Kidney epithelial cell (primary cell): Measurements from ENCODE around the gene ERFE. TPM values are rescaled to one million over a fixed set of nuclear protein-coding genes. Genes with fewer than 3 reads are reported as not detected.

ENCODE experiments used
- DNase-seq: peaks from one replicate; pipeline ENCODE4 v3.0.0-alpha.2; 2010; ENCODE audit warnings: low read depth
- H3K27me3 ChIP-seq: 2 replicates; pipeline ENCODE4 v1.6.0; 2011; ENCODE audit warnings: low read length; ENCODE audit not compliant: control insufficient read depth, insufficient read depth
- H3K36me3 ChIP-seq: 2 replicates; pipeline ENCODE4 v1.5.1; 2011; ENCODE audit warnings: low read length; ENCODE audit not compliant: control insufficient read depth, insufficient read depth
- H3K4me3 ChIP-seq: 2 replicates; pipeline ENCODE4 v1.5.1; 2011; ENCODE audit warnings: low read depth, mild to moderate bottlenecking, control low read depth, low read length
- CTCF ChIP-seq: IDR thresholded peaks from 2 replicates; pipeline ENCODE4 v1.5.1; 2011; ENCODE audit warnings: mild to moderate bottlenecking, moderate library complexity, low read length, control low read depth, inconsistent platforms; ENCODE audit not compliant: insufficient read depth, poor library complexity, severe bottlenecking
- total RNA-seq: library from RNA; depleted of rRNA; stranded (reverse); fragments of >200 nt; gene quantifications from 2 replicates; pipeline ENCODE4 v1.2.3, GENCODE V29; 2015

ERFE gene
- total RNA-seq, 1 donor from 2014 or later, result 106 TPM

- peaks cover 1% of the 10 kb centered on the region for H3K36me3 ChIP-seq
- no peak for TF ChIP-seq CTCF
- no peak for DNase-seq
- H3K4me3 ChIP-seq, result no peak overlapping the region
- H3K27me3 ChIP-seq, result no peaks in the 10 kb centered on the region
These were observed 13.7 kb downstream of the ERFE start for GRCh38 chr2:238172439-238172838.

- DNase-seq, result no peak
- Histone ChIP-seq H3K36me3 (peaks cover 1% of the 10 kb centered on the region), H3K27me3 (no peaks in the 10 kb centered on the region), H3K4me3 (no peak overlapping the region)
- peak; percentile 38 for TF ChIP-seq CTCF
These were observed 14.9 kb downstream of the ERFE start for GRCh38 chr2:238173692-238174091.

GRCh38 chr2:238174291-238174690 lies 15.5 kb downstream of the ERFE start:
- no peaks in the 10 kb centered on the region for H3K27me3 ChIP-seq
- H3K36me3 ChIP-seq, result peaks cover 1% of the 10 kb centered on the region
- no peak for DNase-seq
- no peak for TF ChIP-seq CTCF
- H3K4me3 ChIP-seq, result no peak overlapping the region

- Histone ChIP-seq H3K4me3 (no peak overlapping the region), H3K36me3 (peaks cover 1% of the 10 kb centered on the region), H3K27me3 (no peaks in the 10 kb centered on the region)
- no peak for TF ChIP-seq CTCF
- DNase-seq, result no peak
These were observed 15.9 kb downstream of the ERFE start for GRCh38 chr2:238174701-238175100.

GRCh38 chr2:238176613-238177012 lies 17.8 kb downstream of the ERFE start:
- Histone ChIP-seq H3K27me3 (no peaks in the 10 kb centered on the region), H3K4me3 (no peak overlapping the region), H3K36me3 (peaks cover 1% of the 10 kb centered on the region)
- no peak for TF ChIP-seq CTCF
- DNase-seq, result no peak

- no peaks in the 10 kb centered on the region for H3K27me3 ChIP-seq
- peaks cover 1% of the 10 kb centered on the region for H3K36me3 ChIP-seq
- DNase-seq, result no peak
- no peak for TF ChIP-seq CTCF
- no peak overlapping the region for H3K4me3 ChIP-seq
These were observed 21.8 kb downstream of the ERFE start for GRCh38 chr2:238180554-238180953.
